ENCODE data around the gene HACE1.

Gene HACE1

GRCh38 chr6:104704191-104704590 is 155.5 kb downstream of the HACE1 start:
- Mint-ChIP-seq H3K36me3 (no peaks in the 10 kb centered on the region), H3K4me1 (peaks cover 3% of the 10 kb centered on the region), H3K4me3 (no peak overlapping the region), H3K27ac (no peak overlapping the region), H3K9me3 (no peaks in the 10 kb centered on the region), H3K27me3 (no peaks in the 10 kb centered on the region)
- no peak for DNase-seq (ENCODE audit: low spot score in 2 of 2)
- ATAC-seq (ENCODE audit: low read depth), result no peak

- H3K4me1 Mint-ChIP-seq, result peaks cover 3% of the 10 kb centered on the region
- H3K9me3 Mint-ChIP-seq, result no peaks in the 10 kb centered on the region
- DNase-seq (ENCODE audit: low spot score in 2 of 2) (no peak), ATAC-seq (ENCODE audit: low read depth) (no peak)
- no peaks in the 10 kb centered on the region for H3K36me3 Mint-ChIP-seq
- H3K4me3 Mint-ChIP-seq, result no peak overlapping the region
- H3K27me3 Mint-ChIP-seq, result no peaks in the 10 kb centered on the region
- no peak overlapping the region for H3K27ac Mint-ChIP-seq
Observed at GRCh38 chr6:104702126-104702841, 157.4 kb downstream of the HACE1 start.

GRCh38 chr6:104700371-104701185 is 159.1 kb downstream of the HACE1 start:
- no peak for ATAC-seq (ENCODE audit: low read depth)
- no peak for DNase-seq (ENCODE audit: low spot score in 2 of 2)
- H3K36me3 Mint-ChIP-seq, result no peaks in the 10 kb centered on the region
- no peaks in the 10 kb centered on the region for H3K27me3 Mint-ChIP-seq
- H3K27ac Mint-ChIP-seq, result no peak overlapping the region
- H3K4me3 Mint-ChIP-seq, result no peak overlapping the region
- H3K4me1 Mint-ChIP-seq, result peaks cover 3% of the 10 kb centered on the region
- no peaks in the 10 kb centered on the region for H3K9me3 Mint-ChIP-seq

GRCh38 chr6:104699593-104700329 is 160.0 kb downstream of the HACE1 start:
- no peaks in the 10 kb centered on the region for H3K4me1 Mint-ChIP-seq
- H3K9me3 Mint-ChIP-seq, result no peaks in the 10 kb centered on the region
- no peak overlapping the region for H3K4me3 Mint-ChIP-seq
- no peaks in the 10 kb centered on the region for H3K27me3 Mint-ChIP-seq
- no peak overlapping the region for H3K27ac Mint-ChIP-seq
- no peak for ATAC-seq (ENCODE audit: low read depth)
- DNase-seq (ENCODE audit: low spot score in 2 of 2), result no peak
- no peaks in the 10 kb centered on the region for H3K36me3 Mint-ChIP-seq

DNA sequence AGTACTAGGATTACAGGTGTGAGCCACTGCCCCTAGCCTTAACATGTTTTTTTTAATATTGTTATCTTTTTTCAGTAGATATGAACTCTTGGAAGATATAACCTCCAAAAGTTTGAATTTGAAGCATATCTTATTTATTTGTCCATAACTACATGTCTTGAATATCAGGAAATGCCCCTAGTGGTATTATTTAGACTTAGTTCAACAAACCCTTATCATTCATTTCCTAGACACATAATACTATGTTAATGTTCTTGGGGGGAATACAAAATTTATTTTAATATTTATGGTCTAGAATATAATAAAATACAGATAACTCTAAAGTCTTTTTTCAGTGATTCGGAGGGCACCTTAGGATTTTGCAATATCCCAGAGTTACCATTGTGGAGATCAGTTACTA is 160.7 kb downstream of the HACE1 start:
- no peaks in the 10 kb centered on the region for H3K9me3 Mint-ChIP-seq
- no peak overlapping the region for H3K4me3 Mint-ChIP-seq
- no peak overlapping the region for H3K27ac Mint-ChIP-seq
- DNase-seq (ENCODE audit: low spot score in 2 of 2), result no peak
- H3K4me1 Mint-ChIP-seq, result no peaks in the 10 kb centered on the region
- no peak for ATAC-seq (ENCODE audit: low read depth)
- H3K27me3 Mint-ChIP-seq, result no peaks in the 10 kb centered on the region
- H3K36me3 Mint-ChIP-seq, result no peaks in the 10 kb centered on the region

- ATAC-seq (ENCODE audit: low read depth), result no peak
- Mint-ChIP-seq H3K4me3 (no peak overlapping the region), H3K27me3 (peaks cover 3% of the 10 kb centered on the region), H3K27ac (no peak overlapping the region), H3K4me1 (no peaks in the 10 kb centered on the region), H3K9me3 (no peaks in the 10 kb centered on the region), H3K36me3 (no peaks in the 10 kb centered on the region)
- no peak for DNase-seq (ENCODE audit: low spot score in 2 of 2)
Observed at GRCh38 chr6:104692008-104692407, 167.7 kb downstream of the HACE1 start.

- ATAC-seq (ENCODE audit: low read depth) (no peak), DNase-seq (ENCODE audit: low spot score in 2 of 2) (no peak)
- Mint-ChIP-seq H3K4me1 (no peaks in the 10 kb centered on the region), H3K9me3 (no peaks in the 10 kb centered on the region), H3K27ac (no peak overlapping the region), H3K4me3 (no peak overlapping the region), H3K36me3 (no peaks in the 10 kb centered on the region), H3K27me3 (peaks cover 3% of the 10 kb centered on the region)
Observed at GRCh38 chr6:104689551-104690205, 170.0 kb downstream of the HACE1 start.

GRCh38 chr6:104688283-104688969 is 171.3 kb downstream of the HACE1 start:
- H3K36me3 Mint-ChIP-seq, result no peaks in the 10 kb centered on the region
- no peak overlapping the region for H3K4me3 Mint-ChIP-seq
- H3K4me1 Mint-ChIP-seq, result no peaks in the 10 kb centered on the region
- ATAC-seq (ENCODE audit: low read depth), result no peak
- H3K9me3 Mint-ChIP-seq, result no peaks in the 10 kb centered on the region
- H3K27ac Mint-ChIP-seq, result no peak overlapping the region
- DNase-seq (ENCODE audit: low spot score in 2 of 2), result no peak
- peaks cover 5% of the 10 kb centered on the region for H3K27me3 Mint-ChIP-seq

DNA sequence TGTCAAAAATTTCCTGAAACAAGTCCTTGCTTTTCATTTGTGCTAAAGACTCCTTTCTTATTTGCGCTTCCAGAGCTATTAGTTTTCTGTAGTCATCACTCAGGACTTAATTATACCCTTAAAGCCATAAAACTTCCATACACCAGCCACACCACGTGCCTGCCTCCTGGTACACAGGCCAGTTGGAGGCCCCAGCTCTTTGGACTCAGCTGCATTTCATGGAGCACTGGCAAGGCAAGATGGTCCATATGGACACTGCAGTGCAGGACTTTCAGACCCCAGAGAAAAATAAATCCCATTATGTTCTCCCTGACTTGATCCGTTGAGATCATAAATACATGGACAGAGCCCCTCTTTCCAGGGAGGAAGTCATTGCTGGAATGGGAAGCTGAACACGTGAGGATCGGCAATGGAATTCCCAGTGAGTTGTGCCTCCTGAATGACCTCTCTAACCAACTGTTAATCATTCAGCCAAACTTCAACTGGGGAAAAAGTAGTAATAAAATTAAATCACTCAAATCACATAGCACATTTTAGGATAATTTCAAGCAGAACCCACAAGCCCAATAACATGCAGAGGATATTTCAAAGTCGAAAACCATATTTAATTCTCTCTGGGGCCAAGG is 173.1 kb downstream of the HACE1 start:
- Mint-ChIP-seq H3K27me3 (peaks cover 4% of the 10 kb centered on the region), H3K36me3 (no peaks in the 10 kb centered on the region), H3K4me3 (no peak overlapping the region), H3K9me3 (no peaks in the 10 kb centered on the region), H3K4me1 (no peaks in the 10 kb centered on the region), H3K27ac (no peak overlapping the region)
- DNase-seq (ENCODE audit: low spot score in 2 of 2), result no peak
- ATAC-seq (ENCODE audit: low read depth), result no peak

GRCh38 chr6:104685871-104686549 is 173.7 kb downstream of the HACE1 start:
- peaks cover 3% of the 10 kb centered on the region for H3K27me3 Mint-ChIP-seq
- no peaks in the 10 kb centered on the region for H3K9me3 Mint-ChIP-seq
- H3K36me3 Mint-ChIP-seq, result no peaks in the 10 kb centered on the region
- no peak overlapping the region for H3K27ac Mint-ChIP-seq
- no peak for ATAC-seq (ENCODE audit: low read depth)
- H3K4me1 Mint-ChIP-seq, result no peaks in the 10 kb centered on the region
- no peak overlapping the region for H3K4me3 Mint-ChIP-seq
- DNase-seq (ENCODE audit: low spot score in 2 of 2), result no peak

DNA sequence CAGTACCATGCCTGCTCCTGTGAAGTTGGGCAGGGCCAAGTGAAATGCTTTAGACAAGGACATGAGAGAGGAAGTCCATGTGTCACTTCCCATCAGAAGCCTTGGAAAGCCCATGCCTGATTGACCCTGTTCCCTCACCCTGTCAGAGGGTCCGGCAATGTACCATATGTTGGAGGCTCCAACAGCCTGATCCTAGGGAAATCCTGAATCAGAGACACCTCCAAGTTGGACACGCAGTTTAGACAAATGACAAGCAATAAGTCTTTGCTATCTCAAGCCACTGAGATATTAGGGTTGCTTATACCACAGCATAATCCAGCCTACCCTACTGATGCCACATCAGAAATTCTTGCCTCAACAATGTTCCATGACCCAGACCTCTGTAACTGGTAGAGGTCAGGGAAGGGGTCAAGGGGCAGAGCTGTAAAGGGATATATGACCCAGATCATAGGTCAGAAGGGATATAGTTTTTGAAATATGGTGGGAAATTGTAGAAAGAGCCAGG is 174.8 kb downstream of the HACE1 start:
- no peak for DNase-seq (ENCODE audit: low spot score in 2 of 2)
- H3K27me3 Mint-ChIP-seq, result peaks cover 3% of the 10 kb centered on the region
- ATAC-seq (ENCODE audit: low read depth), result no peak
- no peaks in the 10 kb centered on the region for H3K9me3 Mint-ChIP-seq
- no peak overlapping the region for H3K4me3 Mint-ChIP-seq
- H3K4me1 Mint-ChIP-seq, result no peaks in the 10 kb centered on the region
- H3K36me3 Mint-ChIP-seq, result no peaks in the 10 kb centered on the region
- H3K27ac Mint-ChIP-seq, result no peak overlapping the region

GRCh38 chr6:104683809-104684208 is 175.9 kb downstream of the HACE1 start:
- no peak for ATAC-seq (ENCODE audit: low read depth)
- H3K4me3 Mint-ChIP-seq, result no peak overlapping the region
- H3K36me3 Mint-ChIP-seq, result no peaks in the 10 kb centered on the region

More at GRCh38 chr6:104683809-104684208, 175.9 kb downstream of the HACE1 start:
- Mint-ChIP-seq H3K27me3 (peaks cover 3% of the 10 kb centered on the region), H3K27ac (no peak overlapping the region), H3K9me3 (peaks cover under 1% of the 10 kb centered on the region), H3K4me1 (no peaks in the 10 kb centered on the region)
- DNase-seq (ENCODE audit: low spot score in 2 of 2), result no peak

Data from memory B cell (primary cell).